HG03108 (cell line): ENCODE data around the gene TENM4.

Experiments
- ATAC-seq: cut with Tn5 transposase; IDR thresholded peaks from one replicate; pipeline ENCODE4 v1.9.1; 2021; ENCODE audit warnings: moderate library complexity; ENCODE audit not compliant: unreplicated experiment

Gene TENM4

DNA sequence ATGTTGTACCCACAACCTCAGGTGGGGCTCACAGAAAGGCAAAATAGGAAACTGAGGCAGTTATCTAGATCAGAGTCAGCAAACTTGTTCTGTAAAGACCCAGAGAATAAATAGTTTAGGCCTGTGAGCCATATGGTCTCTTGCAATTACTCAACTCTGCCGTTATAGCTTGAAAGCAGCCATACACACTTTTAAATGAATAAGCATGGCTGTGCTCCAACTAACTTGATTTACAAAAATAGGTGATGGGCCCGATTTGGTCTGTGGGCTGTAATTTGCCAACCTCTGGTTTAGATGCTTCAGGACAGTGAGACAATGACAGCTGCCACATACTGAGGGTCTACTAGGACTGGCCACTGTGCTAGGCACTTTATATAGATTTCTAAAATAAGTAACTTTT is 667.3 kb downstream of the TENM4 start:
- ATAC-seq: no peak

- no peak for ATAC-seq
Measured at GRCh38 chr11:78773077-78773476, 667.8 kb downstream of the TENM4 start.

- ATAC-seq: no peak
Measured at GRCh38 chr11:78772186-78772585, 668.6 kb downstream of the TENM4 start.

DNA sequence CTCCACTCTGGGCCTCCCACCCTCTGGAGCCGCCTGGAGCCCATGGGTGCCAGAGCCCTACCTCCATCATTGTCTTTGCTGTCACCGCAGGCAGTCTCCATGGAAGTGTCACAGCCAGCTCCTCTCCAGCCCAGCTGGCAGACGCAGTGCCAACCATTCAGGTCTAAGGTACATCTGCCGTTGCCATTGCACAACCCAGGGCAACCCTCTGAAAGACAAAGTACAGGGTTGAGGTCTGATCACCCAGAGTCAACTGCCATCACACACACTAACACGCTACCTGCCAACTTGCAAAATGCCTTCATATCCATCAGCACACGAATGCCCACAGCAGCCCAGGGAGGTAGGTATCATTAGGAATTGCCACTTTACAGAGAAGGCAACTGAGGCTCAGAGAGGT is 669.9 kb downstream of the TENM4 start:
- ATAC-seq: no peak

- ATAC-seq: no peak
Measured at GRCh38 chr11:78768971-78769370, 671.9 kb downstream of the TENM4 start.

DNA sequence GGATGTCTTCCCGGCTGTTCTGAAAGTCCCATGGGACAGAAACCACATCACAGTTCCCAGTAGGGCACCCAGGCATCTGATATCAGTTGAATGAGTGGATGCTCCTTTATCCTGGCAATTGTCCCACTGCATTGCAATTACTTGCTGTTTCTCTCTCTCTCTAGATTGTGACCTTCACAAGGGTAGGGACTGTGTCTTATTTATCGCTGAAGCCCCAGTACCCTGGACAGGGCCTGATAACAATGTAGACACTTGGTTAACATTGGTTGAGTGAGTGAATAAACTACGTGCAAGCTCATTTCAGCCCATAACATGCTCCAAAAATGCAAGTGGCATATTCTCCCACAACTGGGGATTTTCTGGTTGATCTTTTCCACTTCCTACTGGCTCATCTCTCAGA is 672.5 kb downstream of the TENM4 start:
- no peak for ATAC-seq

- no peak for ATAC-seq
Measured at GRCh38 chr11:78767027-78767932, 673.5 kb downstream of the TENM4 start.

DNA sequence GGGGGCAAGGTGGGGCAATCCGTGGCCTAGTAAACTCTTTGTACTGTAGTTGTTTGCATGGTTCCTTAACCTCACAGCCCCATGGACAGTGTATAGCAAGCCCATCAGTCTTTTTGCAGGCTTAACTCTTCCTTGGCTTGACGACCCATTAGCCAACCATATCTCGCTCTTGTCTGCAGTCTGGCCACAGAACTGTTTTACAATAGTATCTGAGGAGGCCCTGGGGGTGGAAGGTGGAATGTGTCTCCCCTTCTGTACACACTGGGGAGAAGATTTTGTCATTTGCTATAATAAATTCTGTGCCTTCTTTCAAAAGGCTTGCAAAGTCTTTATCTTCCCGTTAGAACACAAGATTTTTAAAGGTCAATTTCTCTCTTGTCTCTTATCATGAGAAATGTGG is 675.9 kb downstream of the TENM4 start:
- ATAC-seq: no peak

GRCh38 chr11:78763664-78764063 is 677.2 kb downstream of the TENM4 start:
- ATAC-seq: no peak

DNA sequence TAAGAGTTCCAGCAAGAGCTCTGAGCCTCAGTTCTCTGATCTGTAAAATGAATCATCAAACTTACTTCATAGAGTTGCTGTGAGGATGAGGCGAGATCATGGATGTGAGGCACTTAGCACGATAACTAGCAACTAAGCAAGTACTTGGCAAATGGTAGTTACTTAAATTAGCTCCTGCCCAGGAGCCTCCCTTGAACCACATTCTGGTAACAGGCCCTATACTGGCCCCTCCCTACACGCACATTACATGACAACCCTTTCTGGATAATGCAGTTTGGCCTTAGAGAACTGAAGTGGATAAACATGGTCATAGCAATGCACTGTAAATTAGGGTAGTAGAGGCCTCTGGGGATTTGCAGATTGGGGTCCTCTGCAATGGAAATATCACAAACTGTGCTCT is 678.7 kb downstream of the TENM4 start:
- no peak for ATAC-seq

DNA sequence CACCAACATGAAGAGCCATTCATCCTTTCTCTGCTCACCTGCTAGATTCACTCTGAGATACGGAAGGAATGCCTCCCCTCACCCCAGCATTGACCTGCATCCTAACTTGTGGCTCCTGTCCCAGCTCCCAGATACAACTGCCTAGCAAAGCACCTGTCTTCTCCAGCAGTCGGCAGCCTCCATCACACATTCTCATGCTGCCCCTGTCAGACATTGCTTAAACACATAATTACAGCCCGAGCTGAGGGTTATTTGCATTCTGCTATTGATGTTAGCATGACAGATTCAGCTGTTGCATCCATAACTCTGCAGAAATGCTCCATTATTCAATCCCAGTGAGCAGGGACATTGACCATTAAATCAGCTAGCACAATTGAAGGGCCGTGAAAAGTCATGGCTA is 681.8 kb downstream of the TENM4 start:
- ATAC-seq: no peak

- ATAC-seq: no peak
Measured at GRCh38 chr11:78753297-78753696, 687.5 kb downstream of the TENM4 start.

DNA sequence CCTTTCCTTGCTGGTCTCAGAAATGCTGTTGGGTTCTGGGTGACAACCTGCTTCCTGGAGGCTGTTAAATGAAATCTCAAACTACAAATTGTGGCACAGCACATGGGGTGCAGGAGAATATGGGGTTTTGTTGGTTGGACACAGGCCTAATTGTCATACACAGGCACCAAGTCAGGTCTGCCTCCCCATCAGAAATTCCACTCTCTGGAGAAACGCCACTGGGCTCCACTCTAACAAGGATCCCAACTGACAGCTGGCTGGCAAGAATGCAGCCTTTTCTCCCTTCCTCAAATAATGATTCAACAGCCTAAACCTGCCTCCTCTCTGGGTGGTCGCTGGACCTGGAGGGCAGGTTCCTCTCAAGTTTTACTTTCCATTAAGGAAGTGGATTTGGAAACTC is 688.3 kb downstream of the TENM4 start:
- ATAC-seq: no peak

DNA sequence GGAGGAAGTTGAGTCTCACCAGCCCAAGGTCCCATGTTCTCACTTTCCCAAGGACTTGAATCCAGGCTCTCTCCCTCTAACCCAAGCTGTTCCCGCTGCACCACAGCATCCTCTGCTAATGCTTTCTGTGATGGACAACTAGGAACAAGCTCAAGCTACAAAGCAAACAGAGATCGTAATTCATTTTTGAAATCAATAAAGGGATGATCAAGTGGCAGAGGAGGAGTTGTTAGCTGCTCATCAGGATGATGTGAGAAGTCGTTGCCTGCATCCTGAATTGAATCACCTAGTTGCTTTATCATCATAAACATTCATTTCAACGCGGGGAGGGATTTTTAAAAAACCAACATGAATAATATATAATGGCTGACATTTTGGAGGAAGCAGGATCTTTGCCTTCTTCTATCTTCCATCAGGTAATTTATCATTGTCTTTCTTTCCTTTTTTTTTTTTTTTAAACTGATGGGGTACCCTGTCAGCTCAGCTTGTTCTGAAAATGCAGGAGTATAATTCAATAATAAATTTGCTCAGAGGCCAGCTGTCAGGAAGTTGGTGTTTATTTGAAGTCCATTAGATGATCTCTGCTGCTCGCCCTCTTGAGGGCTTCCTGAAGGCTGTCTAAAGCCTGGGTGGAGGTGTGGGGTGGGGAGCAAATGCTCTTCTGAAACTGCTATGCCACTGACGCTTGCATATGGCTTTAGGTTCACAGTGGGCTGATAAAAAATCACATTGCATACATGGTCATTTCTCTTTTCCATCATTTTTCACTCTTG is 691.7 kb downstream of the TENM4 start:
- ATAC-seq: no peak

- no peak for ATAC-seq
Measured at GRCh38 chr11:78744949-78745348, 695.9 kb downstream of the TENM4 start.

GRCh38 chr11:78744202-78744601 is 696.6 kb downstream of the TENM4 start:
- no peak for ATAC-seq

DNA sequence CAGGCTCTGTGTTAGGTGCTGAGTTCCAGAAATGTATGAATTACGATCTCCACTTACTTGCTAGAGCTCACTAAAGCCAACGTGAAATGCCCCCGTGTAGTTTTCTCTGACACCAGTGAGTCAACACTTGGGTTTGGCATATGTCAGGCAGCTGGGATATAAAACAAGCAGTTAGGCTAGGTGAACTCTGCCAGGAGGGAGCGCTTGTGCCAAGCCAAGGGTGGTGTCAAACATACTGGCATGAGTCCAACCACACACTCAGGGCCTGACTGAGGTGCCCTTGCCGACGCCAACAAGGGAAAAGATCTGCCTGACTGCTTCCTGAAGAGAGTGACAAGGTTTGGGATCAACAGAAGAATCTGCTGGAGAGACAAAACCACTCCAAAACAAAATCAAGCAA is 698.4 kb downstream of the TENM4 start:
- no peak for ATAC-seq

GRCh38 chr11:78741741-78742140 is 699.1 kb downstream of the TENM4 start:
- no peak for ATAC-seq

DNA sequence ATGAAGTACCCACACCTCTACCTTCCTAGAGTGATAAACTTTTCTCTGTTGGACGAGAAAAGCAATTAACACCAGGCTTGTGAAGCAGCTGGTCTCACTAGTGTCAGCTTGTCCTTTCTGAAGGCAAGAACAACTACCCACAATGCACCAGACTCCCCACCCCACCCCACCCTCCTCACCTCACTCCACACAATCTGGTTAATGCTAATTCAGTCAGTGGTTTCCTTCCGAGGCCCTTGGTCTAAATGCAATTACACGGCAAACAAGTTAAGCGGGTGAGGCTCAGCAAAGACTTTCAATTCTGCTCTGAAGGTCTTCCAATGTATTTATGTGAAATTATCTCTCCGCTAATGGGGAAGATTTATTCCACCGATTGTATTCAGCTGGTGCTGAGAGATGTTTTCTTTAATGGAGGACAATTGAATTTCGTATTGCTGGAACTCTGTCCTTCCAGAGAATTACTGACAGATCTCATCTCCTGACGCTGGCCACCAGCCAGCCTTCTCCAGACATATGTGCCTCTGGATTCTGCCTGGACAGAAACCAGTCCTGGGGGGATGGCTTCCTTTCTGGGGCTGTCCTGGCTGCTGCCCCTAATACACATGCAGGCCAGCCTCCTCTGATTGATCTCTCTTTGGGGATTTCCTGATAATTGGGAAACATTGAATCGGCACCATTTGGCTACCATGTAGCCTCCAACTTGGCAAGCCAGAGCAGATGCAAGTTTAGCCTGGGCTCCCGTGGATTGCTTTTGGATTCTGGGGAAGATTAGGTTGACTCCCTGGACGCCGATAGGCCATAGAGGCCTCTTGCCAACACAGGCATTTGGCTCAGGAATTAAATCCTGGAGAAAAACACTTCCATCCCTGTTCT is 700.4 kb downstream of the TENM4 start:
- no peak for ATAC-seq

GRCh38 chr11:78737891-78738290 is 702.9 kb downstream of the TENM4 start:
- no peak for ATAC-seq

GRCh38 chr11:78737301-78737700 is 703.5 kb downstream of the TENM4 start:
- no peak for ATAC-seq
